ENCODE results near the gene CEP72.
"Not testable (repeated sequence)": the region's sequence is repeated elsewhere in the genome, so short reads cannot be mapped to it uniquely, and the experiment has no call there.

The CEP72 gene

GRCh38 chr5:581266-581665 is 30.9 kb upstream of the CEP72 start:
- no peak for DNase-seq

GRCh38 chr5:581941-582340 is 30.2 kb upstream of the CEP72 start:
- DNase-seq, result no peak

GRCh38 chr5:582445-582844 is 29.7 kb upstream of the CEP72 start:
- DNase-seq, result not testable (repeated sequence)

GRCh38 chr5:582936-583635 is 29.1 kb upstream of the CEP72 start:
- DNase-seq, result no peak

GRCh38 chr5:583645-584044 is 28.5 kb upstream of the CEP72 start:
- no peak for DNase-seq

- DNase-seq, result no peak
Observed at GRCh38 chr5:584216-584615, 27.9 kb upstream of the CEP72 start.

GRCh38 chr5:584846-585245 is 27.3 kb upstream of the CEP72 start:
- no peak for DNase-seq

GRCh38 chr5:585556-585955 is 26.6 kb upstream of the CEP72 start:
- DNase-seq, result no peak

- no peak for DNase-seq
Observed at GRCh38 chr5:585962-586628, 26.0 kb upstream of the CEP72 start.

GRCh38 chr5:586751-587285 is 25.3 kb upstream of the CEP72 start:
- no peak for DNase-seq

- DNase-seq, result no peak
Observed at GRCh38 chr5:587403-587802, 24.7 kb upstream of the CEP72 start.

GRCh38 chr5:588406-588995 is 23.6 kb upstream of the CEP72 start:
- DNase-seq, result no peak

- no peak for DNase-seq
Observed at GRCh38 chr5:589173-589572, 23.0 kb upstream of the CEP72 start.

GRCh38 chr5:589588-589987 is 22.6 kb upstream of the CEP72 start:
- no peak for DNase-seq

- no peak for DNase-seq
Observed at GRCh38 chr5:590346-590745, 21.8 kb upstream of the CEP72 start.

- no peak for DNase-seq
Observed at GRCh38 chr5:591746-592145, 20.4 kb upstream of the CEP72 start.

GRCh38 chr5:592158-592557 is 20.0 kb upstream of the CEP72 start:
- DNase-seq, result no peak

- DNase-seq, result no peak
Observed at GRCh38 chr5:593511-593910, 18.6 kb upstream of the CEP72 start.

- DNase-seq, result no peak
Observed at GRCh38 chr5:594226-594860, 17.8 kb upstream of the CEP72 start.

GRCh38 chr5:595285-595875 is 16.8 kb upstream of the CEP72 start:
- no peak for DNase-seq

GRCh38 chr5:597871-598563 is 14.1 kb upstream of the CEP72 start:
- no peak for DNase-seq

- DNase-seq, result no peak
Observed at GRCh38 chr5:598564-598890, 13.6 kb upstream of the CEP72 start.
